Endothelial cell of umbilical vein (primary cell): Measurements from ENCODE around the gene ATXN7L1. TPM values are rescaled to one million over a fixed set of nuclear protein-coding genes. Genes with fewer than 3 reads are reported as not detected.

Experiments
- BruUV-seq: library from RNA; stranded (reverse); fragments of 400-500 nt; replicated peaks from 2 replicates; lab custom pipeline; 2021; lab: Mats Ljungman, UMichigan
- CTCF ChIA-PET: fragments of 300-600, 350-600 bp; sonication (Branson Sonifier 250); formaldehyde crosslinking; loops from one replicate; lab custom pipeline; 2021; ENCODE audit warnings: antibody characterized with exemption, inconsistent platforms; lab: Charles Lee
- POLR2A ChIA-PET: fragments of 300-600, 350-600 bp; sonication (Branson Sonifier 250); formaldehyde crosslinking; loops from one replicate; lab custom pipeline; 2021; ENCODE audit warnings: antibody characterized with exemption, inconsistent platforms; lab: Charles Lee
- DNase-seq: peaks from one replicate; pipeline ENCODE4 v3.0.0-alpha.2; 2011; ENCODE audit warnings: low read depth, low spot score
- FAIRE-seq: peaks from 2 replicates; lab custom pipeline; 2011; peaks lifted over from hg19 to GRCh38; lab: Jason Lieb, UNC
- H2AFZ ChIP-seq: 2 replicates; pipeline ENCODE4 v1.6.0; 2012; ENCODE audit warnings: low read depth, low read length, control low read depth, inconsistent platforms
- H3K27ac ChIP-seq: 2 replicates; pipeline ENCODE4 v1.5.1; 2011; ENCODE audit warnings: low read depth, mild to moderate bottlenecking, control low read depth, low read length, moderate library complexity; ENCODE audit not compliant: insufficient read depth
- H3K27me3 ChIP-seq, 2 experiments: 2 replicates each; pipeline versions ENCODE4 v1.6.0 to v1.6.1; 2011; ENCODE audit warnings: low read length in 2 of 2, mixed read lengths in 1 of 2; ENCODE audit not compliant: control insufficient read depth in 2 of 2, insufficient read depth in 2 of 2
- H3K36me3 ChIP-seq, 2 experiments: 2 replicates in 1 of 2; 3 replicates in 1 of 2; pipeline ENCODE4 v1.5.1; 2011; ENCODE audit warnings: low read length in 2 of 2, mild to moderate bottlenecking in 1 of 2, moderate library complexity in 1 of 2; ENCODE audit not compliant: control insufficient read depth in 2 of 2, insufficient read depth in 2 of 2; ENCODE audit errors: extremely low read depth in 1 of 2
- H3K4me1 ChIP-seq: 3 replicates; pipeline ENCODE4 v1.5.1; 2011; ENCODE audit warnings: mild to moderate bottlenecking, low read length; ENCODE audit not compliant: control insufficient read depth, insufficient read depth; ENCODE audit errors: extremely low read depth
- H3K4me2 ChIP-seq: 2 replicates; pipeline ENCODE4 v1.6.1; 2011; ENCODE audit warnings: low read length, control low read depth, mixed read lengths; ENCODE audit not compliant: insufficient read depth
- H3K4me3 ChIP-seq, 3 experiments: fragments of 200-600 bp in 1 of 3; sonication (generic), shearing (Covaris generic) in 1 of 3; replicated peaks in 1 of 3; 2 replicates each; pipeline ENCODE4 v1.5.1; 2011 to 2016; ENCODE audit warnings: control low read depth in 3 of 3, low read length in 3 of 3, mild to moderate bottlenecking in 2 of 3, inconsistent platforms in 1 of 3, low read depth in 1 of 3, moderate library complexity in 1 of 3; ENCODE audit not compliant: insufficient read depth in 1 of 3
- H3K79me2 ChIP-seq: 2 replicates; pipeline ENCODE4 v1.6.0; 2012; ENCODE audit warnings: low read length, inconsistent platforms; ENCODE audit not compliant: control insufficient read depth, insufficient read depth
- H3K9ac ChIP-seq: replicated peaks from 2 replicates; pipeline ENCODE3; 2011; ENCODE audit warnings: low read length, control low read depth; ENCODE audit not compliant: insufficient read depth; ENCODE audit errors: extremely low read depth
- H3K9me1 ChIP-seq: replicated peaks from 3 replicates; pipeline ENCODE4 v1.6.0; 2011; ENCODE audit warnings: mild to moderate bottlenecking, low read length; ENCODE audit not compliant: control insufficient read depth, insufficient read depth; ENCODE audit errors: extremely low read depth
- H3K9me3 ChIP-seq: replicated peaks from 2 replicates; pipeline ENCODE4 v1.5.1; 2012; ENCODE audit warnings: low read length, inconsistent platforms; ENCODE audit not compliant: control insufficient read depth, insufficient read depth
- H4K20me1 ChIP-seq: replicated peaks from 2 replicates; pipeline ENCODE3; 2011; ENCODE audit warnings: mild to moderate bottlenecking, low read length; ENCODE audit not compliant: control insufficient read depth, insufficient read depth; ENCODE audit errors: extremely low read depth
- CTCF ChIP-seq, 2 donors: IDR thresholded peaks; 1 replicate in 1 of 2; 2 replicates in 1 of 2; pipeline ENCODE4 v1.5.1; 2011; ENCODE audit warnings: low read length in 2 of 2, mild to moderate bottlenecking in 2 of 2, moderate library complexity in 2 of 2, control low read depth in 1 of 2, inconsistent platforms in 1 of 2, low read depth in 1 of 2; ENCODE audit not compliant: insufficient read depth in 1 of 2; ENCODE audit errors: extremely low read depth in 1 of 2
- EZH2 ChIP-seq: IDR thresholded peaks from 2 replicates; pipeline ENCODE4 v1.6.1; 2012; ENCODE audit warnings: borderline replicate concordance, low read depth, mild to moderate bottlenecking, moderate library complexity, low read length, inconsistent platforms; ENCODE audit not compliant: severe bottlenecking
- FOS ChIP-seq: IDR thresholded peaks from 2 replicates; pipeline ENCODE4 v1.6.1; 2011; ENCODE audit warnings: mild to moderate bottlenecking, low read length, moderate library complexity, borderline replicate concordance; ENCODE audit not compliant: insufficient read depth
- GATA2 ChIP-seq: IDR thresholded peaks from 2 replicates; pipeline ENCODE4 v1.7.0; 2011; ENCODE audit warnings: low read depth, mild to moderate bottlenecking, moderate library complexity, mixed read lengths, low read length; ENCODE audit not compliant: insufficient read length, insufficient read depth
- JUN ChIP-seq: IDR thresholded peaks from 2 replicates; pipeline ENCODE4 v1.6.1; 2011; ENCODE audit warnings: borderline replicate concordance, low read depth; ENCODE audit not compliant: insufficient read length, insufficient read depth
- MYC ChIP-seq: IDR thresholded peaks from one replicate; pipeline ENCODE4 v1.6.1; 2011; ENCODE audit warnings: mild to moderate bottlenecking, low read depth, low read length
- POLR2A ChIP-seq: IDR thresholded peaks from 2 replicates; pipeline ENCODE4 v1.6.1; 2012; ENCODE audit warnings: low read depth, mild to moderate bottlenecking, control low read depth, low read length
- POLR2AphosphoS5 ChIP-seq: IDR thresholded peaks from 2 replicates; pipeline ENCODE4 v1.6.1; 2012; ENCODE audit warnings: low read depth, mild to moderate bottlenecking, control low read depth, low read length, moderate library complexity; ENCODE audit not compliant: insufficient read depth
- dilution Hi-C: fragments of 300-500 bp; cut with MboI; formaldehyde crosslinking; loops from one replicate; pipeline ENCODE4 v1.15.0; 2019; ENCODE audit warnings: low sequenced_read_pairs; ENCODE audit not compliant: extremely low pct_ligation_motif_present
- intact Hi-C: fragments of 100-400 bp; cut with micrococcal nuclease; formaldehyde crosslinking; loops from one replicate; pipeline ENCODE4 v1.10.0; 2022
- polyA plus RNA-seq, 4 experiments: library from polyadenylated mRNA; depleted of rRNA in 3 of 4; stranded (reverse) in 3 of 4; unstranded in 1 of 4; fragments of >200 nt; gene quantifications; 2 replicates each; pipeline versions ENCODE4 v1.2.1 to v1.2.3, GENCODE V29; 2011 to 2012; ENCODE audit warnings: missing spikeins in 1 of 4
- total RNA-seq: library from RNA; stranded (reverse); gene quantifications from 2 replicates; pipeline ENCODE4 v1.2.3, GENCODE V29; 2021
- TF ChIP-seq, protein P1 (sequence below): IDR thresholded peaks from 2 replicates; pipeline ENCODE4 v1.6.1; 2011; ENCODE audit not compliant: insufficient read depth, insufficient read length

Gene ATXN7L1
- total and polyA plus RNA-seq, 2 donors (not counting 3 experiments of a cell fraction or from before 2014, with no cell fraction given), result 4.6 to 15.6 TPM

DNA sequence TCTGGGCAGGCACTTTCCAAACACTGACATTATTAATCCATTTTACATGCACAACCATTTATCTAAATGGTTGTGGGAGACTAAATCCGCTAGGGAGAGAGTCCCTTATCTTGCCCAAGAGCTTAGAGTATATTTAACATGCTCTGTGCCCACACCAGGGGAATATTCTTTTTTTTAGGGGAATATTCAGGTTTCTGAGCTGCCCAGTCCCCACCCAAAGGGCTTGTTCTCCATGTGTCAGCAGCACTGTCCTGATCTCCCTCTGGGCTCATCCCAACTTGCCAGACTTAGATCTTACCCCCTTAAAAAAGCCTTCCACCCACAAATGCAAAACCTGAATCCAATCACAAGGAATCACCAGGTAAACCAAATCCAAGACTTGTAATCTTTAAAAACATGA, 132.1 kb downstream of the ATXN7L1 start:
- H3K9ac ChIP-seq, result no peak overlapping the region
- no peaks in the 10 kb centered on the region for H3K27me3 ChIP-seq
- DNase-seq (no peak), FAIRE-seq (no peak)
- no peak overlapping the region for H3K4me2 ChIP-seq
- dilution Hi-C loops (no loop called here), intact Hi-C loops (no loop called here)
- no peak overlapping the region for H3K4me3 ChIP-seq
- no peaks in the 10 kb centered on the region for H3K9me3 ChIP-seq
- no peak for TF ChIP-seq CTCF (IDR thresholded peaks at IDR 0.05; ENCODE audit: extremely low read depth in 1 of 2, insufficient read depth in 1 of 2, low read depth in 1 of 2, low read length in 2 of 2)
- TF ChIP-seq POLR2A, result no peak
- TF ChIP-seq FOS, result no peak
- no peak for TF ChIP-seq POLR2AphosphoS5
- TF ChIP-seq MYC, result no peak
- TF ChIP-seq, protein P1, sequence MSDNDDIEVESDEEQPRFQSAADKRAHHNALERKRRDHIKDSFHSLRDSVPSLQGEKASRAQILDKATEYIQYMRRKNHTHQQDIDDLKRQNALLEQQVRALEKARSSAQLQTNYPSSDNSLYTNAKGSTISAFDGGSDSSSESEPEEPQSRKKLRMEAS, result no peak
- no peak for TF ChIP-seq JUN
- no peak for TF ChIP-seq GATA2
- TF ChIP-seq EZH2, result no peak
- ChIA-PET POLR2A (no interaction called here), CTCF (interaction anchor here (0.7 to 1.5 kb wide), 5 partner anchors 9 to 298 kb away, joined by 3 to 5 read pairs (median 4); no protein-coding TSS in a partner anchor)
- H4K20me1 ChIP-seq, result no peaks in the 10 kb centered on the region
- no TSS peak for BruUV-seq
- H3K27ac ChIP-seq, result no peak overlapping the region
- H3K9me1 ChIP-seq, result no peaks in the 10 kb centered on the region
- H3K36me3 ChIP-seq, result no peaks in the 10 kb centered on the region
- no peak overlapping the region for H2AFZ ChIP-seq
- H3K4me1 ChIP-seq, result no peaks in the 10 kb centered on the region
- no peaks in the 10 kb centered on the region for H3K79me2 ChIP-seq
